Astrocyte (in vitro differentiated cells and primary cell): ENCODE data around the gene MAP1B. TPM values are rescaled to one million over a fixed set of nuclear protein-coding genes. Genes with fewer than 3 reads are reported as not detected.
A peak's percentile ranks its signal among the peaks of the same experiment; 100 is the strongest.

Experiments
- DNase-seq: peaks from one replicate; pipeline ENCODE4 v3.0.0-alpha.2; 2010; ENCODE audit warnings: low read depth
- FAIRE-seq: peaks from 2 replicates; lab custom pipeline; 2011; peaks lifted over from hg19 to GRCh38; lab: Jason Lieb, UNC
- H2AFZ ChIP-seq: 2 replicates; pipeline ENCODE4 v1.6.0; 2012; ENCODE audit warnings: low read depth, low read length, inconsistent platforms
- H3K27ac ChIP-seq: 2 replicates; pipeline ENCODE4 v1.5.1; 2011; ENCODE audit warnings: low read depth, low read length, inconsistent platforms
- H3K27me3 ChIP-seq: 2 replicates; pipeline ENCODE4 v1.6.0; 2011; ENCODE audit warnings: low read length, inconsistent platforms; ENCODE audit not compliant: insufficient read depth
- H3K36me3 ChIP-seq: 2 replicates; pipeline ENCODE4 v1.5.1; 2011; ENCODE audit warnings: low read length, inconsistent platforms; ENCODE audit not compliant: insufficient read depth
- H3K4me1 ChIP-seq: 2 replicates; pipeline ENCODE4 v1.5.1; 2011; ENCODE audit warnings: low read length, inconsistent platforms; ENCODE audit not compliant: insufficient read depth
- H3K4me2 ChIP-seq: 2 replicates; pipeline ENCODE4 v1.6.0; 2012; ENCODE audit warnings: low read length, inconsistent platforms
- H3K4me3 ChIP-seq: 2 replicates; pipeline ENCODE4 v1.5.1; 2011; ENCODE audit warnings: low read depth, mild to moderate bottlenecking, low read length, inconsistent platforms; ENCODE audit not compliant: insufficient read depth
- H3K79me2 ChIP-seq: 2 replicates; pipeline ENCODE4 v1.6.0; 2012; ENCODE audit warnings: mild to moderate bottlenecking, low read length, inconsistent platforms; ENCODE audit not compliant: insufficient read depth
- H3K9ac ChIP-seq: 2 replicates; pipeline ENCODE4 v1.6.0; 2012; ENCODE audit warnings: mild to moderate bottlenecking, low read length, inconsistent platforms
- H3K9me3 ChIP-seq: 2 replicates; pipeline ENCODE4 v1.5.1; 2012; ENCODE audit warnings: low read depth, mild to moderate bottlenecking, low read length, inconsistent platforms; ENCODE audit not compliant: insufficient read depth
- H4K20me1 ChIP-seq: 2 replicates; pipeline ENCODE4 v1.6.0; 2012; ENCODE audit warnings: low read length, inconsistent platforms; ENCODE audit not compliant: insufficient read depth
- H3K27ac Mint-ChIP-seq: one replicate; pipeline ENCODE4 v1.8.0; 2021; ENCODE audit warnings: mild to moderate bottlenecking, mixed read lengths; ENCODE audit not compliant: unreplicated experiment
- H3K27me3 Mint-ChIP-seq: one replicate; pipeline ENCODE4 v1.8.0; 2021; ENCODE audit warnings: low read depth, mixed read lengths; ENCODE audit not compliant: unreplicated experiment
- H3K36me3 Mint-ChIP-seq: one replicate; pipeline ENCODE4 v1.8.0; 2021; ENCODE audit warnings: low read depth, mixed read lengths; ENCODE audit not compliant: unreplicated experiment
- H3K4me1 Mint-ChIP-seq: one replicate; pipeline ENCODE4 v1.8.0; 2021; ENCODE audit warnings: low read depth, mixed read lengths; ENCODE audit not compliant: unreplicated experiment
- H3K4me3 Mint-ChIP-seq: one replicate; pipeline ENCODE4 v1.8.0; 2021; ENCODE audit warnings: mild to moderate bottlenecking, moderate library complexity, mixed read lengths; ENCODE audit not compliant: unreplicated experiment
- H3K9me3 Mint-ChIP-seq: one replicate; pipeline ENCODE4 v1.8.0; 2021; ENCODE audit warnings: mild to moderate bottlenecking, mixed read lengths; ENCODE audit not compliant: unreplicated experiment
- CTCF ChIP-seq: IDR thresholded peaks from 2 replicates; pipeline ENCODE4 v1.5.1; 2011; ENCODE audit warnings: low read depth, mild to moderate bottlenecking, inconsistent platforms, low read length, moderate library complexity; ENCODE audit not compliant: insufficient read depth
- EZH2 ChIP-seq: IDR thresholded peaks from 2 replicates; pipeline ENCODE4 v1.6.1; 2012; ENCODE audit warnings: mild to moderate bottlenecking, low read length, inconsistent platforms; ENCODE audit not compliant: insufficient read depth
- total RNA-seq: library from RNA; stranded (reverse); gene quantifications from 2 replicates; pipeline ENCODE4 v1.2.1, GENCODE V29; 2021

MAP1B gene
- total RNA-seq, 1 donor from 2014 or later, result 476 TPM

- no peak overlapping the region for H2AFZ ChIP-seq
- H3K4me1 Mint-ChIP-seq, result peaks cover 9% of the 10 kb centered on the region
- H3K4me3 Mint-ChIP-seq, result no peak overlapping the region
- no peak overlapping the region for H3K9ac ChIP-seq
- H3K9me3 Mint-ChIP-seq, result peaks cover 2% of the 10 kb centered on the region
- no peak overlapping the region for H3K4me2 ChIP-seq
- no peaks in the 10 kb centered on the region for H3K4me1 ChIP-seq
- H3K27me3 ChIP-seq, result no peaks in the 10 kb centered on the region
- no peaks in the 10 kb centered on the region for H3K36me3 Mint-ChIP-seq
- no peak overlapping the region for H3K27ac ChIP-seq
- H3K27ac Mint-ChIP-seq, result no peak overlapping the region
- no peak overlapping the region for H3K4me3 ChIP-seq
- TF ChIP-seq EZH2, result no peak
- no peak for TF ChIP-seq CTCF
- no peaks in the 10 kb centered on the region for H3K27me3 Mint-ChIP-seq
- no peaks in the 10 kb centered on the region for H3K9me3 ChIP-seq
- FAIRE-seq, result no peak
- H4K20me1 ChIP-seq, result no peaks in the 10 kb centered on the region
- no peaks in the 10 kb centered on the region for H3K36me3 ChIP-seq
- no peaks in the 10 kb centered on the region for H3K79me2 ChIP-seq
- no peak for DNase-seq
Observed at GRCh38 chr5:72076621-72077300, 30.5 kb upstream of the MAP1B start.

GRCh38 chr5:72077390-72077789 is 29.9 kb upstream of the MAP1B start:
- no peak overlapping the region for H3K27ac ChIP-seq
- Mint-ChIP-seq H3K4me1 (peaks cover 9% of the 10 kb centered on the region), H3K4me3 (no peak overlapping the region), H3K9me3 (peaks cover 2% of the 10 kb centered on the region), H3K27me3 (no peaks in the 10 kb centered on the region), H3K27ac (no peak overlapping the region), H3K36me3 (no peaks in the 10 kb centered on the region)
- no peak overlapping the region for H3K9ac ChIP-seq
- H3K4me2 ChIP-seq, result no peak overlapping the region
- FAIRE-seq (no peak), DNase-seq (no peak)
- no peaks in the 10 kb centered on the region for H4K20me1 ChIP-seq
- no peaks in the 10 kb centered on the region for H3K79me2 ChIP-seq
- H3K9me3 ChIP-seq, result no peaks in the 10 kb centered on the region
- TF ChIP-seq CTCF (no peak), EZH2 (no peak)
- H3K27me3 ChIP-seq, result no peaks in the 10 kb centered on the region
- no peak overlapping the region for H3K4me3 ChIP-seq
- H3K36me3 ChIP-seq, result no peaks in the 10 kb centered on the region
- H2AFZ ChIP-seq, result no peak overlapping the region
- no peaks in the 10 kb centered on the region for H3K4me1 ChIP-seq

DNA sequence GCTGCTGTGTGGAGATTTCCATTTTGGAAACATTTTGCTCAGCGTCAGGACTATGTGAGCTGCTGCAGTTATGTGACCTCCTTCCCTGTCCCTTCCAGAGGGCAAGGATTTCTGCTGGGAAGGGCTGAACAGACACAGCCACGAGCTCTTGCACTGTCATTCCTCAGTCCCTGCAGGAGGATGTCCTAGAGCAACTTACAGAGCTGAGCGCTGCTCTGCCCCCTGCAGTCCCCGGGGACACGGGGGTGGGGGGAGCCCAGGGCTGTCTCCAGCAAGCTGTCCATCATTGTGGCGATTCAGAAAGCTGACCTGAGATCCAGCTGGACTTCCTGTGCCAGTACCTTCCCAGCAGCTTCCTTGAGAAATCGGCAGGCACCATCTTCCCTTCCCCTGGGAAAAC is 28.0 kb upstream of the MAP1B start:
- DNase-seq (no peak), FAIRE-seq (no peak)
- peak overlapping the region; percentile 70 for H3K4me3 Mint-ChIP-seq
- peaks cover 2% of the 10 kb centered on the region for H3K9me3 Mint-ChIP-seq
- no peaks in the 10 kb centered on the region for H3K79me2 ChIP-seq
- H3K27ac ChIP-seq, result no peak overlapping the region
- H3K4me2 ChIP-seq, result peak overlapping the region; percentile 38
- H3K9ac ChIP-seq, result no peak overlapping the region
- no peaks in the 10 kb centered on the region for H3K27me3 ChIP-seq
- H3K36me3 ChIP-seq, result no peaks in the 10 kb centered on the region
- peak overlapping the region; percentile 35 for H3K27ac Mint-ChIP-seq
- no peaks in the 10 kb centered on the region for H3K9me3 ChIP-seq
- H3K27me3 Mint-ChIP-seq, result peaks cover 3% of the 10 kb centered on the region
- no peak overlapping the region for H3K4me3 ChIP-seq
- H3K36me3 Mint-ChIP-seq, result no peaks in the 10 kb centered on the region
- H2AFZ ChIP-seq, result peak overlapping the region; percentile 39
- no peak for TF ChIP-seq CTCF
- no peak for TF ChIP-seq EZH2
- no peaks in the 10 kb centered on the region for H3K4me1 ChIP-seq
- H3K4me1 Mint-ChIP-seq, result peaks cover 9% of the 10 kb centered on the region
- no peaks in the 10 kb centered on the region for H4K20me1 ChIP-seq
